RWPE2 (cell line): ENCODE measurements around the gene TBX10.
A peak's percentile ranks its signal among the peaks of the same experiment; 100 is the strongest.

Experiments used
- ATAC-seq: fragments of 200-7000 bp; cut with Tn5 transposase; 3 replicates; pipeline ENCODE4 v1.9.1; 2021; ENCODE audit warnings: low read depth
- DNase-seq: peaks from one replicate; pipeline ENCODE4 v3.0.0-alpha.2; 2020; ENCODE audit warnings: low spot score
- H3K27ac ChIP-seq: fragments of 450-650 bp; 2 replicates; pipeline ENCODE4 v1.5.1; 2017; ENCODE audit warnings: mild to moderate bottlenecking; ENCODE audit not compliant: poor library complexity, severe bottlenecking
- H3K27me3 ChIP-seq: fragments of 250-450 bp; sonication (Bioruptor Pico); 2 replicates; pipeline ENCODE4 v1.5.1; 2021; ENCODE audit warnings: mild to moderate bottlenecking, moderate library complexity; ENCODE audit not compliant: insufficient read depth, poor library complexity, severe bottlenecking
- H3K36me3 ChIP-seq: fragments of 250-450 bp; sonication (Bioruptor Pico); 2 replicates; pipeline ENCODE4 v1.5.1; 2020; ENCODE audit warnings: low read depth, mild to moderate bottlenecking, moderate library complexity
- H3K4me1 ChIP-seq: fragments of 250-450 bp; sonication (Bioruptor Pico); 2 replicates; pipeline ENCODE4 v1.5.1; 2021; ENCODE audit warnings: mild to moderate bottlenecking, moderate library complexity; ENCODE audit not compliant: insufficient read depth, poor library complexity, severe bottlenecking
- H3K4me3 ChIP-seq: fragments of 250-450 bp; sonication (Bioruptor Pico); 2 replicates; pipeline ENCODE4 v1.5.1; 2021; ENCODE audit warnings: mild to moderate bottlenecking, moderate library complexity; ENCODE audit not compliant: severe bottlenecking
- H3K9me3 ChIP-seq: fragments of 250-450 bp; sonication (Bioruptor Pico); 2 replicates; pipeline ENCODE4 v1.5.1; 2021; ENCODE audit warnings: mild to moderate bottlenecking, moderate library complexity; ENCODE audit not compliant: severe bottlenecking
- TF ChIP-seq, protein P1 (sequence below): fragments of 450-650 bp; IDR thresholded peaks from one replicate; pipeline ENCODE4 v1.5.1; 2017; ENCODE audit warnings: mild to moderate bottlenecking, moderate library complexity; ENCODE audit not compliant: poor library complexity, severe bottlenecking

Gene TBX10

DNA sequence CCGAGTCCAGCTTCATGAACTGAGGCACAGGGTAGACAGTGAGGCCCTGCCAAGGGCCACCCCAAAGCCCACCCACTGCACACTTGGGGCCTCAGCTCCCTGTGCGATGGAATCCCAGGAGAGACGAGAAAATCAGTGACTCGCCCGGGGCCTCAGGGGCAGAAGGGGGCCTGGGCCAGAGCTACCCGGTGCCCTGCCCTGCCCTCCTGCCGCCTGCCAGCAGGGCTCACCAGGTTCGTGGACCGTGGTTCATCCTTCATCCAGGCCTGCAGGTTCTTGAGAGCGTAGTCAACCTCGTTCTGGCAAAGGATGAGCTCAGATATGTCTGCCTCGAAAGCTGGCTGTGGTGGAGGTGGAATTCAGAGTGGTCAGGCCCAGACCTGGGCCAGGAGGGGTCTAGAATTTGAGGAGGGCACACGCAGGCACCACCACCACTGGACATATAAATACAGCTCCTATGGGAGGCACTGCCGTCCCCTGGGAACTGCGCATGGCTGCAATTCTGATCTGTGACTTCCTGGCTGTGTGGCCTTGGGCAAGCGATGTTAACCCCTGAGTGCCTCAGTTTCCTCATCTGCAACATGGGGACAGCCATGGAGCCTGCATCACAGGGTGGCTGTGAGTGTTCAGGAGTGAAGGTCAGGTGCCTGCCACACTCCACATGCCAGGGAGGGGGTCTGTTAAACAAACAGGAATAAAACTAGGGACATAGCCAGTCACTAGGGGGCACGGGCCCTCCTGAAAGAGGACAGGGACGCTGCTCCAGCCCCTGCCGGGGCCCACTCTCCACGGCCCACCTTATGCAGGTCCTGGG is 27.3 kb upstream of the TBX10 start:
- no peak overlapping the region for H3K27ac ChIP-seq

DNA sequence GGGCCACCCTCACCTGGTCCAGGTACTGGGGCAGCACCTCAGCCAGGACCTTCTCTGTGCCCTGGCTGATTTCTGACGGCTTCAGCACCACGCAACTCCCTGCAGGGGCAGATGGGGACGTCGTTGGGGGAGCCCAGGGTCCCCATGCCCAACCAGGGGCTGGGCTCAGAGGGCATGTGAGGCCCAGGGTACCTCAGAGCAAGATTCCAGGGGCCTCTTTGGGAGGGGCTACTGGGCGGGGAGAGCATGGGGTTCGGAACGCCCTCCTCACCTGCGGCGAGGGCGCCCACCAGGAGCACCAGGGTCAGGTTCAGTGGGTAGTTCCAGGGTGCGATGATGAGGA is 26.7 kb upstream of the TBX10 start:
- Histone ChIP-seq H3K4me3 (no peak overlapping the region), H3K36me3 (no peaks in the 10 kb centered on the region), H3K4me1 (no peaks in the 10 kb centered on the region), H3K27me3 (no peaks in the 10 kb centered on the region), H3K9me3 (no peaks in the 10 kb centered on the region), H3K27ac (no peak overlapping the region)
- TF ChIP-seq, protein P1, sequence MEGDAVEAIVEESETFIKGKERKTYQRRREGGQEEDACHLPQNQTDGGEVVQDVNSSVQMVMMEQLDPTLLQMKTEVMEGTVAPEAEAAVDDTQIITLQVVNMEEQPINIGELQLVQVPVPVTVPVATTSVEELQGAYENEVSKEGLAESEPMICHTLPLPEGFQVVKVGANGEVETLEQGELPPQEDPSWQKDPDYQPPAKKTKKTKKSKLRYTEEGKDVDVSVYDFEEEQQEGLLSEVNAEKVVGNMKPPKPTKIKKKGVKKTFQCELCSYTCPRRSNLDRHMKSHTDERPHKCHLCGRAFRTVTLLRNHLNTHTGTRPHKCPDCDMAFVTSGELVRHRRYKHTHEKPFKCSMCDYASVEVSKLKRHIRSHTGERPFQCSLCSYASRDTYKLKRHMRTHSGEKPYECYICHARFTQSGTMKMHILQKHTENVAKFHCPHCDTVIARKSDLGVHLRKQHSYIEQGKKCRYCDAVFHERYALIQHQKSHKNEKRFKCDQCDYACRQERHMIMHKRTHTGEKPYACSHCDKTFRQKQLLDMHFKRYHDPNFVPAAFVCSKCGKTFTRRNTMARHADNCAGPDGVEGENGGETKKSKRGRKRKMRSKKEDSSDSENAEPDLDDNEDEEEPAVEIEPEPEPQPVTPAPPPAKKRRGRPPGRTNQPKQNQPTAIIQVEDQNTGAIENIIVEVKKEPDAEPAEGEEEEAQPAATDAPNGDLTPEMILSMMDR: no peak
- DNase-seq: no peak
- ATAC-seq: no peak

More for the DNA sequence above, 27.3 kb upstream of the TBX10 start:
- Histone ChIP-seq H3K9me3 (no peaks in the 10 kb centered on the region), H3K27me3 (no peaks in the 10 kb centered on the region), H3K36me3 (no peaks in the 10 kb centered on the region), H3K4me1 (no peaks in the 10 kb centered on the region), H3K4me3 (no peak overlapping the region)
- TF ChIP-seq, protein P1: no peak
- DNase-seq: no peak
- peak; percentile 8; the same call in 1 of the 3 replicates for ATAC-seq

DNA sequence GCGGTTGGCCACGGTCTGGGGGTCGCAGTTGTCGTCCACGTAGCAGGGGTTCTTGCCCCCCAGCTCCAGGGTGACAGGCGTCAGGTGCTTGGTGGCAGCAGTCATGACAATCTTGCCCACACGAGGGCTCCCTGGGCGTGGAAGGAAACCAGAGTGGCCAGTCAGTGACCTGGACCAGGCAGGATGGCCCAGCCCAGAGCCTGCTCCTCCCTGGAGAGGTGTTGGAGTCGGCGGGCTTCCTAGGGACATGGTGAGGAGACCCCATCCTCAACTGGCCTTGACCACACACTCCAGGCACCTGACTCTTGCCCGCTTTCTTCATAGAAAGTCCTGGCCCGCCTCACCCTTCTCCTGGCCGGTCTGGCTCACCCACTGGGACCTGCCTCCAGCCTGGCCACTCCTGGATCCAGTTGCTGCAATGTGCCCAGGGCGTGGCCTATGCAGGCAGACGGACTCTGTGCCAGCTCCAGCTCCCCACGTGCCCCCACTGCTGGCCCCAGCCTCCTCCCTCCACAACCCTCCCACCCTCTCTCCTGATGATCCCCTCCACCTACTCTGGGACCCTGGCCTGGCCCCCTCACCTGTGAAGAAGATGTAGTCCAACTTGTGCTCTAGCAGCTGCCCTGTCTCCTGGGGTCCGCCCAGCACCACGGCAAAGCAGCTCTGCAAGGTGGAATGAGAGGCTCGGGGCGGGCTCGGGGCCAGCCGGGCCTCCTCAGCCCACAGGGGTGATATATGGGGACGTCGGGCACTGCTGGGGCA is 26.2 kb upstream of the TBX10 start:
- no peaks in the 10 kb centered on the region for H3K27me3 ChIP-seq
- H3K27ac ChIP-seq: no peak overlapping the region
- no peaks in the 10 kb centered on the region for H3K4me1 ChIP-seq
- peak; percentile 56 for DNase-seq
- H3K36me3 ChIP-seq: no peaks in the 10 kb centered on the region
- peak; percentile 43; the same call in 1 of the 3 replicates for ATAC-seq
- H3K4me3 ChIP-seq: no peak overlapping the region
- no peaks in the 10 kb centered on the region for H3K9me3 ChIP-seq
- TF ChIP-seq, protein P1: peak; percentile 26

DNA sequence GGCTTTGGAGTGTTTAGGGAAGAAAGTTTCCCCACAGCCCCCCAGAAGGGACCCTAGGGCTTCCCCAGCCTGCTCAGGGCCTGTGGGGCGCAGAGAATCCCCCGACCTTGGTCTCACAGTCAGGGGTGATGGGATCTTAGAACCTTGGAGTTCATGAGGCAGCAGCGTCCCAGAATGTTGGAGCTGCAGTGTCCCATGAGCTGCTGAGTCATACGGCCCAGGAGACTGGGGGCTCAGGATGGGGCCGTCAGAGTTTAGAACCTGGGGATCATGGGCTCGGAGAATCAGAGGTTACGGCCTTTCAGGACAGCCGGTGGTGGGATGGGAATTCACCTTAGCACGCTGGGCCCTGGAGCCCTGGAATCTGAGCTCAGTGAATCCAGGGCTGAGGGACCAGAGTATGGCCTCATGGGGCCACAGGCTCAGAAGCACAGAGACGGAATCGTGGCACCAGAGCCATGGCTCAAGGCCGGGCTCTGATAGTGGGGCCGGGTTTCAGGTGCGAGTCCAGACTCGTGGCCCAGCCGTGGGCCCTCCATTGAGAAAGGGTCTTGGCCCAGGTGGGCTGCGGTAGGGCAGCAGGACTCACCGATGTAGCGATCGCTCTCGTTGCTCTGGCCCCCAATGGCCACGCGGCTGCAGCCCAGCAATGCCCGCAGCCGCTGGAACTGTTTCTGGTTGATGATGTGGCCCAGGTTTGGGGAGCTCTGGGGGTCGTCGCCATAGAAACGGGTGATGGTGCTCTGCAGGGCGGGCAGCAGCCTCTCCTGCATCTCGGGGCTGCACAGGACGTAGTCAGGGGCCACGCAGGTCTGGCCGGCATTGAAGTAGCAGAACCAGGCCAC is 25.4 kb upstream of the TBX10 start:
- DNase-seq (no peak), ATAC-seq (no peak)
- no peaks in the 10 kb centered on the region for H3K27me3 ChIP-seq
- no peaks in the 10 kb centered on the region for H3K9me3 ChIP-seq
- TF ChIP-seq, protein P1: no peak
- H3K4me1 ChIP-seq: no peaks in the 10 kb centered on the region
- no peak overlapping the region for H3K27ac ChIP-seq
- no peak overlapping the region for H3K4me3 ChIP-seq
- no peaks in the 10 kb centered on the region for H3K36me3 ChIP-seq
